HepG2 (cell line): ENCODE data around the gene FBF1. TPM values are rescaled to one million over a fixed set of nuclear protein-coding genes. Genes with fewer than 3 reads are reported as not detected.

ENCODE experiments used
- CCAR2 ChIP-seq: fragments of 200-400 bp; formaldehyde crosslinking; optimal IDR thresholded peaks from 2 replicates; pipeline ENCODE3; 2018; ENCODE audit warnings: low read depth, mild to moderate bottlenecking, low read length, moderate library complexity
- CREB1 ChIP-seq, 2 experiments: fragments of 450-650 bp in 1 of 2; IDR thresholded peaks; 2 replicates each; pipeline ENCODE4 v1.6.1; 2016 to 2017; ENCODE audit warnings: control low read depth in 1 of 2, mild to moderate bottlenecking in 1 of 2, missing compliant biosample characterization in 1 of 2, missing genetic modification characterization in 1 of 2
- FOXA1 ChIP-seq, 2 experiments: fragments of 450-650 bp in 1 of 2; sonication (generic) in 1 of 2; formaldehyde crosslinking in 1 of 2; IDR thresholded peaks; 2 replicates each; pipeline versions ENCODE4 v1.4.0 to v1.6.1; 2016 to 2020; ENCODE audit warnings: missing genetic modification reagents in 1 of 2
- HDAC2 ChIP-seq: sonication (generic); formaldehyde crosslinking; IDR thresholded peaks from 2 replicates; pipeline ENCODE4 v1.4.0; 2020; ENCODE audit warnings: missing genetic modification reagents
- IRX3 ChIP-seq: sonication (generic); formaldehyde crosslinking; IDR thresholded peaks from 2 replicates; pipeline ENCODE4 v1.8.1; 2023; ENCODE audit warnings: mild to moderate bottlenecking, low read depth, missing genetic modification reagents, borderline replicate concordance
- MIER3 ChIP-seq: IDR thresholded peaks from 2 replicates; pipeline ENCODE4 v1.6.1; 2016; ENCODE audit warnings: missing compliant biosample characterization, borderline replicate concordance
- PHF21A ChIP-seq: sonication (generic); formaldehyde crosslinking; IDR thresholded peaks from 2 replicates; pipeline ENCODE4 v1.5.0; 2020; ENCODE audit warnings: mild to moderate bottlenecking, missing genetic modification reagents
- SRF ChIP-seq: IDR thresholded peaks from 2 replicates; pipeline ENCODE4 v1.6.1; 2011; ENCODE audit warnings: mild to moderate bottlenecking, low read depth, low read length, moderate library complexity
- STAG1 ChIP-seq: sonication (generic); formaldehyde crosslinking; IDR thresholded peaks from 2 replicates; pipeline ENCODE4 v1.4.0; 2020; ENCODE audit warnings: missing genetic modification reagents
- TBP ChIP-seq: sonication (generic); formaldehyde crosslinking; IDR thresholded peaks from 2 replicates; pipeline ENCODE4 v1.5.0; 2020; ENCODE audit warnings: missing genetic modification reagents
- ZNF205 ChIP-seq: IDR thresholded peaks from 2 replicates; pipeline ENCODE4 v1.6.1; 2018; ENCODE audit warnings: missing biosample characterization, missing genetic modification reagents
- ZNF44 ChIP-seq: sonication (generic); formaldehyde crosslinking; IDR thresholded peaks from 2 replicates; pipeline ENCODE4 v1.5.1; 2020; ENCODE audit warnings: mild to moderate bottlenecking, missing genetic modification reagents
- polyA plus RNA-seq, 8 experiments: library from polyadenylated mRNA; depleted of rRNA in 3 of 8; stranded (reverse) in 7 of 8; unstranded in 1 of 8; fragments of >200 nt; fragmentation: Illumina TruSeq in 4 of 8; extraction: Trizol in 4 of 8; gene quantifications; 2 replicates each; pipeline versions ENCODE4 v1.2.1 to v1.2.3, GENCODE V29; 2011 to 2016; ENCODE audit warnings: low read depth in 4 of 8, missing spikeins in 1 of 8, mixed read lengths in 1 of 8; ENCODE audit not compliant: insufficient read depth in 1 of 8
- total RNA-seq, 5 experiments: library from RNA; depleted of rRNA; stranded (reverse); fragments of >200 nt; fragmentation: Illumina TruSeq; extraction: Trizol; gene quantifications; 2 replicates each; pipeline ENCODE4 v1.2.3, GENCODE V29; 2016; ENCODE audit warnings: low read depth in 1 of 5
- TF ChIP-seq, protein P1 (sequence below): sonication (generic); formaldehyde crosslinking; IDR thresholded peaks from 2 replicates; pipeline ENCODE4 v1.4.0; 2020; ENCODE audit warnings: missing genetic modification reagents
- TF ChIP-seq, protein P2 (sequence below): sonication (generic); formaldehyde crosslinking; IDR thresholded peaks from 2 replicates; pipeline ENCODE4 v1.5.0; 2020; ENCODE audit warnings: missing genetic modification reagents
- TF ChIP-seq, protein P3 (sequence below): sonication (generic); formaldehyde crosslinking; IDR thresholded peaks from 2 replicates; pipeline ENCODE4 v1.5.1; 2020; ENCODE audit warnings: missing genetic modification reagents, mild to moderate bottlenecking, borderline replicate concordance
- TF ChIP-seq, protein P4 (sequence below): sonication (generic); formaldehyde crosslinking; IDR thresholded peaks from 2 replicates; pipeline ENCODE4 v1.4.0; 2020; ENCODE audit warnings: missing genetic modification reagents
- TF ChIP-seq, protein P5 (sequence below): IDR thresholded peaks from 2 replicates; pipeline ENCODE4 v1.6.1; 2016; ENCODE audit warnings: missing biosample characterization, missing genetic modification reagents, low read depth

Gene FBF1
- total and polyA plus RNA-seq, 2 of the 13 experiments (the other 11 are each of a cell fraction or from before 2014, with no cell fraction given): 2.4 to 8.1 TPM

DNA sequence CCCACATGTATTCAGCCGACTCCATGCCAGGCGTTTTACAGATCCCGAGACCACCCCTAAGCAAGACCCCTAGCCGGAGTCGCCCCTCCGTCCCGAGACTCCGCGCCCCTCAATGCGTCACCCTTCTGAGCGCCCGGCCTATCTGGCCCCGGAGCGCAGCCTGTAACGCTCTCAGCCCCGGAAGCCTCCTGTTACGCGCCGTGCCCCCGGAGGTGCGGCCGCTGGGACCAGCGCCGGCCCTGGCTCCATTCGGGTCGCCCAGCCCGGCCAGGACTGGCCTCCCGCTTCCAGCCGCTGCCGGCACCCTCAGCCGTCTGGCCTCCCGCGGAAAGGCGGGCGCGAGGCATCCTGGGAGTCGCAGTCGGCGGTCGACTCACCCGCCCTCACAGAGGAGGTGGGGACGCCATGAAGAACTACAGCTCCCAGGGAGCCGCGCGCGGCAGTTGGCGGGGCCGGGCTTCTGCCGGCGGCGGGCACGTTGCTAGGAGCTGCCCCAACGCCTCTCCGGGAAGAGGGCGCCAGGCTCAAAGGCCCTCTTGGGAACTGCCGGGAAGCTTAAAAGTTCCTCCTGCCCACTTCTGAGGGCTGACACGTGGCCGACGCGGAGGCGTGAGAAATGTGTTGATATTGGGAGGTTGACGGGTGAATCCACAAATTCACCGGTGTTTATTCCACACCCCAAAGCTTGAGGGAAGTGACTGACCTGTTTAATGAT lies at the start of gene FBF1 (continued):
- TF ChIP-seq, protein P1, sequence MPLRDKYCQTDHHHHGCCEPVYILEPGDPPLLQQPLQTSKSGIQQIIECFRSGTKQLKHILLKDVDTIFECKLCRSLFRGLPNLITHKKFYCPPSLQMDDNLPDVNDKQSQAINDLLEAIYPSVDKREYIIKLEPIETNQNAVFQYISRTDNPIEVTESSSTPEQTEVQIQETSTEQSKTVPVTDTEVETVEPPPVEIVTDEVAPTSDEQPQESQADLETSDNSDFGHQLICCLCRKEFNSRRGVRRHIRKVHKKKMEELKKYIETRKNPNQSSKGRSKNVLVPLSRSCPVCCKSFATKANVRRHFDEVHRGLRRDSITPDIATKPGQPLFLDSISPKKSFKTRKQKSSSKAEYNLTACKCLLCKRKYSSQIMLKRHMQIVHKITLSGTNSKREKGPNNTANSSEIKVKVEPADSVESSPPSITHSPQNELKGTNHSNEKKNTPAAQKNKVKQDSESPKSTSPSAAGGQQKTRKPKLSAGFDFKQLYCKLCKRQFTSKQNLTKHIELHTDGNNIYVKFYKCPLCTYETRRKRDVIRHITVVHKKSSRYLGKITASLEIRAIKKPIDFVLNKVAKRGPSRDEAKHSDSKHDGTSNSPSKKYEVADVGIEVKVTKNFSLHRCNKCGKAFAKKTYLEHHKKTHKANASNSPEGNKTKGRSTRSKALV: peak; percentile 77
- TF ChIP-seq PHF21A (peak; percentile 84), SRF (no peak), ZNF44 (CRISPR knock-in tag) (peak; percentile 38), ZNF205 (CRISPR knock-in tag) (peak; percentile 82; the same call in 1 of the 2 replicates), TBP (CRISPR knock-in tag) (no peak; the same call in 1 of the 2 replicates), STAG1 (CRISPR knock-in tag) (peak; percentile 9), CREB1 (IDR thresholded peaks at IDR 0.05) (peak; percentile 53), CREB1 (CRISPR knock-in tag; IDR thresholded peaks at IDR 0.05) (no peak), MIER3 (peak; percentile 84; the same call in 1 of the 2 replicates), IRX3 (CRISPR knock-in tag) (0 out of 2 replicates have a peak, but pooled peaks have one; percentile 28), CCAR2 (no peak), HDAC2 (peak; percentile 82; the same call in 1 of the 2 replicates), FOXA1 (IDR thresholded peaks at IDR 0.05) (no peak), FOXA1 (CRISPR knock-in tag; IDR thresholded peaks at IDR 0.05) (no peak)
- TF ChIP-seq, protein P2, sequence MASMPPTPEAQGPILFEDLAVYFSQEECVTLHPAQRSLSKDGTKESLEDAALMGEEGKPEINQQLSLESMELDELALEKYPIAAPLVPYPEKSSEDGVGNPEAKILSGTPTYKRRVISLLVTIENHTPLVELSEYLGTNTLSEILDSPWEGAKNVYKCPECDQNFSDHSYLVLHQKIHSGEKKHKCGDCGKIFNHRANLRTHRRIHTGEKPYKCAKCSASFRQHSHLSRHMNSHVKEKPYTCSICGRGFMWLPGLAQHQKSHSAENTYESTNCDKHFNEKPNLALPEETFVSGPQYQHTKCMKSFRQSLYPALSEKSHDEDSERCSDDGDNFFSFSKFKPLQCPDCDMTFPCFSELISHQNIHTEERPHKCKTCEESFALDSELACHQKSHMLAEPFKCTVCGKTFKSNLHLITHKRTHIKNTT (CRISPR knock-in tag): no peak
- TF ChIP-seq, protein P3, sequence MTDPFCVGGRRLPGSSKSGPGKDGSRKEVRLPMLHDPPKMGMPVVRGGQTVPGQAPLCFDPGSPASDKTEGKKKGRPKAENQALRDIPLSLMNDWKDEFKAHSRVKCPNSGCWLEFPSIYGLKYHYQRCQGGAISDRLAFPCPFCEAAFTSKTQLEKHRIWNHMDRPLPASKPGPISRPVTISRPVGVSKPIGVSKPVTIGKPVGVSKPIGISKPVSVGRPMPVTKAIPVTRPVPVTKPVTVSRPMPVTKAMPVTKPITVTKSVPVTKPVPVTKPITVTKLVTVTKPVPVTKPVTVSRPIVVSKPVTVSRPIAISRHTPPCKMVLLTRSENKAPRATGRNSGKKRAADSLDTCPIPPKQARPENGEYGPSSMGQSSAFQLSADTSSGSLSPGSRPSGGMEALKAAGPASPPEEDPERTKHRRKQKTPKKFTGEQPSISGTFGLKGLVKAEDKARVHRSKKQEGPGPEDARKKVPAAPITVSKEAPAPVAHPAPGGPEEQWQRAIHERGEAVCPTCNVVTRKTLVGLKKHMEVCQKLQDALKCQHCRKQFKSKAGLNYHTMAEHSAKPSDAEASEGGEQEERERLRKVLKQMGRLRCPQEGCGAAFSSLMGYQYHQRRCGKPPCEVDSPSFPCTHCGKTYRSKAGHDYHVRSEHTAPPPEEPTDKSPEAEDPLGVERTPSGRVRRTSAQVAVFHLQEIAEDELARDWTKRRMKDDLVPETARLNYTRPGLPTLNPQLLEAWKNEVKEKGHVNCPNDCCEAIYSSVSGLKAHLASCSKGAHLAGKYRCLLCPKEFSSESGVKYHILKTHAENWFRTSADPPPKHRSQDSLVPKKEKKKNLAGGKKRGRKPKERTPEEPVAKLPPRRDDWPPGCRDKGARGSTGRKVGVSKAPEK: 0 out of 2 replicates have a peak, but pooled peaks have one; percentile 67
- TF ChIP-seq, protein P4, sequence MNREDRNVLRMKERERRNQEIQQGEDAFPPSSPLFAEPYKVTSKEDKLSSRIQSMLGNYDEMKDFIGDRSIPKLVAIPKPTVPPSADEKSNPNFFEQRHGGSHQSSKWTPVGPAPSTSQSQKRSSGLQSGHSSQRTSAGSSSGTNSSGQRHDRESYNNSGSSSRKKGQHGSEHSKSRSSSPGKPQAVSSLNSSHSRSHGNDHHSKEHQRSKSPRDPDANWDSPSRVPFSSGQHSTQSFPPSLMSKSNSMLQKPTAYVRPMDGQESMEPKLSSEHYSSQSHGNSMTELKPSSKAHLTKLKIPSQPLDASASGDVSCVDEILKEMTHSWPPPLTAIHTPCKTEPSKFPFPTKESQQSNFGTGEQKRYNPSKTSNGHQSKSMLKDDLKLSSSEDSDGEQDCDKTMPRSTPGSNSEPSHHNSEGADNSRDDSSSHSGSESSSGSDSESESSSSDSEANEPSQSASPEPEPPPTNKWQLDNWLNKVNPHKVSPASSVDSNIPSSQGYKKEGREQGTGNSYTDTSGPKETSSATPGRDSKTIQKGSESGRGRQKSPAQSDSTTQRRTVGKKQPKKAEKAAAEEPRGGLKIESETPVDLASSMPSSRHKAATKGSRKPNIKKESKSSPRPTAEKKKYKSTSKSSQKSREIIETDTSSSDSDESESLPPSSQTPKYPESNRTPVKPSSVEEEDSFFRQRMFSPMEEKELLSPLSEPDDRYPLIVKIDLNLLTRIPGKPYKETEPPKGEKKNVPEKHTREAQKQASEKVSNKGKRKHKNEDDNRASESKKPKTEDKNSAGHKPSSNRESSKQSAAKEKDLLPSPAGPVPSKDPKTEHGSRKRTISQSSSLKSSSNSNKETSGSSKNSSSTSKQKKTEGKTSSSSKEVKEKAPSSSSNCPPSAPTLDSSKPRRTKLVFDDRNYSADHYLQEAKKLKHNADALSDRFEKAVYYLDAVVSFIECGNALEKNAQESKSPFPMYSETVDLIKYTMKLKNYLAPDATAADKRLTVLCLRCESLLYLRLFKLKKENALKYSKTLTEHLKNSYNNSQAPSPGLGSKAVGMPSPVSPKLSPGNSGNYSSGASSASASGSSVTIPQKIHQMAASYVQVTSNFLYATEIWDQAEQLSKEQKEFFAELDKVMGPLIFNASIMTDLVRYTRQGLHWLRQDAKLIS (CRISPR knock-in tag): peak; percentile 65; the same call in 1 of the 2 replicates
- TF ChIP-seq, protein P5, sequence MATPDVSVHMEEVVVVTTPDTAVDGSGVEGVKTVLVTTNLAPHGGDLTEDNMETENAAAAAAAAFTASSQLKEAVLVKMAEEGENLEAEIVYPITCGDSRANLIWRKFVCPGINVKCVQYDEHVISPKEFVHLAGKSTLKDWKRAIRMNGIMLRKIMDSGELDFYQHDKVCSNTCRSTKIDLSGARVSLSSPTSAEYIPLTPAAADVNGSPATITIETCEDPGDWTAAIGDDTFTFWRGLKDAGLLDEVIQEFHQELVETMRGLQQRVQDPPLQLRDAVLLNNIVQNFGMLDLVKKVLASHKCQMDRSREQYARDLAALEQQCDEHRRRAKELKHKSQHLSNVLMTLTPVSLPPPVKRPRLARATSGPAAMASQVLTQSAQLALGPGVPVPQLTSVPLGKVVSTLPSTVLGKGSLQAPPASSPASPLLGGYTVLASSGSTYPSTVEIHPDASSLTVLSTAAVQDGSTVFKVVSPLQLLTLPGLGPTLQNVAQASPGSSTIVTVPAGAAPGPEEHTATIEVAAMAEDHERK (CRISPR knock-in tag): peak; percentile 70; the same call in 1 of the 2 replicates
